SK-N-SH (cell line): ENCODE data around the gene ATL2. TPM values are rescaled to one million over a fixed set of nuclear protein-coding genes. Genes with fewer than 3 reads are reported as not detected.
"Not testable (repeated sequence)": the region's sequence is repeated elsewhere in the genome, so short reads cannot be mapped to it uniquely, and the experiment has no call there.

Experiments
- CTCF ChIA-PET: fragments of 300-600, 350-600 bp; formaldehyde crosslinking; extraction: SDS; loops from one replicate; lab custom pipeline; 2021; lab: Yijun Ruan, JAX
- POLR2A ChIA-PET: fragments of 350-600 bp; sonication (Branson Sonifier 250); formaldehyde crosslinking; extraction: SDS; loops from one replicate; lab custom pipeline; 2020; ENCODE audit warnings: antibody characterized with exemption, inconsistent platforms; lab: Yijun Ruan, JAX
- DNase-seq: peaks from one replicate; pipeline ENCODE4 v3.0.0; 2012
- H2AFZ ChIP-seq: fragments of 200-600 bp; sonication (generic); 2 replicates; pipeline ENCODE4 v1.8.1; 2016; ENCODE audit warnings: antibody characterized with exemption, mild to moderate bottlenecking, low read depth
- H3F3A ChIP-seq: fragments of 200-600 bp; sonication (generic); replicated peaks from 2 replicates; pipeline ENCODE3; 2016; ENCODE audit warnings: antibody characterized with exemption, mild to moderate bottlenecking; ENCODE audit not compliant: insufficient read depth
- H3K27ac ChIP-seq, 2 experiments: fragments of 200-500 bp in 1 of 2; fragments of 200-600 bp in 1 of 2; sonication (Bioruptor generic) in 1 of 2; sonication (generic), shearing (Covaris generic) in 1 of 2; 2 replicates each; pipeline versions ENCODE4 v1.5.1 to v1.6.1; 2014 to 2016; ENCODE audit warnings: low read depth in 2 of 2, inconsistent platforms in 1 of 2, low read length in 1 of 2, mild to moderate bottlenecking in 1 of 2, mixed read lengths in 1 of 2
- H3K27me3 ChIP-seq: fragments of 200-600 bp; sonication (generic), shearing (Covaris generic); 2 replicates; pipeline ENCODE4 v1.6.1; 2016; ENCODE audit warnings: mixed run types; ENCODE audit not compliant: insufficient read depth
- H3K36me3 ChIP-seq, 2 experiments: fragments of 200-500 bp in 1 of 2; fragments of 200-600 bp in 1 of 2; sonication (Bioruptor generic) in 1 of 2; sonication (generic) in 1 of 2; replicated peaks in 1 of 2; 2 replicates each; pipeline versions ENCODE3 to v1.5.1; 2014 to 2016; ENCODE audit warnings: low read length in 1 of 2, mild to moderate bottlenecking in 1 of 2; ENCODE audit not compliant: insufficient read depth in 2 of 2, control insufficient read depth in 1 of 2
- H3K4me1 ChIP-seq, 2 experiments: fragments of 200-500 bp in 1 of 2; fragments of 200-600 bp in 1 of 2; sonication (Bioruptor generic) in 1 of 2; sonication (generic), shearing (Covaris generic) in 1 of 2; 2 replicates each; pipeline versions ENCODE4 v1.5.1 to v1.6.1; 2014 to 2016; ENCODE audit warnings: low read depth in 1 of 2, low read length in 1 of 2, mixed run types in 1 of 2; ENCODE audit not compliant: insufficient read depth in 2 of 2, control insufficient read depth in 1 of 2
- H3K4me2 ChIP-seq: fragments of 200-600 bp; sonication (generic), shearing (Covaris generic); 2 replicates; pipeline ENCODE4 v1.6.1; 2017; ENCODE audit warnings: mixed run types
- H3K4me3 ChIP-seq, 2 experiments: fragments of 200-500 bp in 1 of 2; fragments of 200-600 bp in 1 of 2; sonication (Bioruptor generic) in 1 of 2; sonication (generic), shearing (Covaris generic) in 1 of 2; 2 replicates each; pipeline versions ENCODE4 v1.5.1 to v1.8.1; 2014 to 2016; ENCODE audit warnings: low read depth in 2 of 2, inconsistent platforms in 1 of 2, low read length in 1 of 2, mild to moderate bottlenecking in 1 of 2, mixed read lengths in 1 of 2, moderate library complexity in 1 of 2
- H3K79me2 ChIP-seq: fragments of 200-600 bp; sonication (generic); 2 replicates; pipeline ENCODE4 v1.8.1; 2017; ENCODE audit warnings: mild to moderate bottlenecking; ENCODE audit not compliant: insufficient read depth
- H3K9ac ChIP-seq: fragments of 200-600 bp; sonication (generic); 2 replicates; pipeline ENCODE4 v1.6.1; 2017; ENCODE audit warnings: mixed run types
- H3K9me2 ChIP-seq: fragments of 200-600 bp; sonication (generic); 2 replicates; pipeline ENCODE4 v1.6.1; 2017; ENCODE audit warnings: mixed run types
- H3K9me3 ChIP-seq: fragments of 200-600 bp; sonication (generic); 2 replicates; pipeline ENCODE4 v1.6.1; 2017; ENCODE audit warnings: mixed run types, mild to moderate bottlenecking, moderate library complexity
- H4K20me1 ChIP-seq: fragments of 200-600 bp; sonication (generic); 2 replicates; pipeline ENCODE4 v1.6.1; 2017; ENCODE audit warnings: mild to moderate bottlenecking, mixed run types; ENCODE audit not compliant: insufficient read depth
- CHD2 ChIP-seq: fragments of 150-350 bp; IDR thresholded peaks from 2 replicates; pipeline ENCODE4 v1.6.1; 2018; ENCODE audit warnings: low read length; ENCODE audit not compliant: partially characterized antibody
- GATA2 ChIP-seq: sonication (generic); formaldehyde crosslinking; IDR thresholded peaks from 2 replicates; pipeline ENCODE4 v1.5.0; 2020; ENCODE audit warnings: mild to moderate bottlenecking, missing genetic modification reagents
- JUND ChIP-seq: IDR thresholded peaks from 2 replicates; pipeline ENCODE4 v1.4.0; 2012
- MAX ChIP-seq: IDR thresholded peaks from 2 replicates; pipeline ENCODE4 v1.4.0; 2012; ENCODE audit warnings: low read depth
- MEF2A ChIP-seq: IDR thresholded peaks from 2 replicates; pipeline ENCODE4 v1.4.0; 2012; ENCODE audit warnings: low read depth, borderline replicate concordance
- NRF1 ChIP-seq: IDR thresholded peaks from 2 replicates; pipeline ENCODE4 v1.6.1; 2012; ENCODE audit warnings: low read depth, mild to moderate bottlenecking, low read length
- REST ChIP-seq: IDR thresholded peaks from 2 replicates; pipeline ENCODE4 v1.6.1; 2012; ENCODE audit warnings: mild to moderate bottlenecking, low read depth, low read length, moderate library complexity
- RXRA ChIP-seq: IDR thresholded peaks from 2 replicates; pipeline ENCODE4 v1.4.0; 2012; ENCODE audit warnings: low read depth, mild to moderate bottlenecking, borderline replicate concordance
- TAF1 ChIP-seq: IDR thresholded peaks from 2 replicates; pipeline ENCODE4 v1.6.1; 2012; ENCODE audit warnings: low read depth, mild to moderate bottlenecking, low read length, moderate library complexity, borderline replicate concordance
- TEAD4 ChIP-seq: IDR thresholded peaks from 2 replicates; pipeline ENCODE4 v1.4.0; 2012; ENCODE audit warnings: mild to moderate bottlenecking, borderline replicate concordance; ENCODE audit not compliant: insufficient read depth
- USF1 ChIP-seq: IDR thresholded peaks from 2 replicates; pipeline ENCODE4 v1.4.0; 2012; ENCODE audit warnings: low read depth, borderline replicate concordance
- WGBS: methylation state at CpG from one replicate; pipeline ENCODE4 v1.1.6; 2017; ENCODE audit warnings: low lambda C conversion rate; 5-methylcytosine and 5-hydroxymethylcytosine counted together
- polyA plus RNA-seq, 3 experiments: library from polyadenylated mRNA; depleted of rRNA; stranded (reverse); fragments of >200 nt; gene quantifications; 2 replicates each; pipeline ENCODE4 v1.2.3, GENCODE V29; 2012
- TF ChIP-seq, protein P1 (sequence below): IDR thresholded peaks from 2 replicates; pipeline ENCODE4 v1.4.0; 2012; ENCODE audit warnings: low read depth, borderline replicate concordance

ATL2 gene
- polyA plus RNA-seq, 1 of the 3 experiments (the other 2 are of a cell fraction) = 55.8 TPM

DNA sequence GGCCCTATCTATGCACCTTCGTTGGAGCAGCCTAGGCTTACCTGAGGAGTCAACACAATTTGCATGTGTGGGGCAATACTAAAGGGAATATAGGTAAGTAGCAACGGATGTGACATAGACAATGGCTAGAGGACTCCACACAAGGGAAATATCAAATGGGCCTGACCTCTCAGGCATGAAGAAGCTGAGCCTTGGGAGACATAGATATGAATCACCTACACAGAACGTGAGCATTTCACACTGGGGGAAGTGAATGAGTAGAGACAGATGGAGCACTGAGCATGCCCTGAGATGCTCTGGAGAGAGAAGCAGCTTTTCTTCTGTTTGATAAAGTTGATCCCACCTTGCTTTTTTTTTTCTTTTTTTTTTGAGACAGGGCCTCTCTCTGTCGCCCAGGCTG is 97.9 kb downstream of the ATL2 start:
- WGBS = 59% methylated on average over 4 of the region's 4 CpGs
- ChIA-PET POLR2A (interaction anchor here (0.6 kb wide), 2 partner anchors 213 to 876 kb away, joined by 3 to 5 read pairs; no protein-coding TSS in a partner anchor), CTCF (interaction anchor here (0.7 to 1.7 kb wide), 7 partner anchors 36 to 402 kb away, joined by 3 to 7 read pairs (median 3); no protein-coding TSS in a partner anchor)
- Histone ChIP-seq H3K27ac (no peak overlapping the region), H3K36me3 (no peaks in the 10 kb centered on the region), H3K4me1 (no peaks in the 10 kb centered on the region; a peak in 1 of 4 replicates), H3K4me3 (no peak overlapping the region), H3K9ac (no peak overlapping the region), H3K79me2 (no peaks in the 10 kb centered on the region), H3K9me3 (no peaks in the 10 kb centered on the region), H3F3A (no peaks in the 10 kb centered on the region), H4K20me1 (no peaks in the 10 kb centered on the region), H2AFZ (no peak overlapping the region), H3K9me2 (no peaks in the 10 kb centered on the region), H3K4me2 (no peak overlapping the region), H3K27me3 (no peaks in the 10 kb centered on the region)
- TF ChIP-seq MEF2A = no peak
- TF ChIP-seq MAX = no peak
- no peak for TF ChIP-seq JUND
- TF ChIP-seq NRF1 = no peak
- TF ChIP-seq GATA2 = no peak
- TF ChIP-seq, protein P1, sequence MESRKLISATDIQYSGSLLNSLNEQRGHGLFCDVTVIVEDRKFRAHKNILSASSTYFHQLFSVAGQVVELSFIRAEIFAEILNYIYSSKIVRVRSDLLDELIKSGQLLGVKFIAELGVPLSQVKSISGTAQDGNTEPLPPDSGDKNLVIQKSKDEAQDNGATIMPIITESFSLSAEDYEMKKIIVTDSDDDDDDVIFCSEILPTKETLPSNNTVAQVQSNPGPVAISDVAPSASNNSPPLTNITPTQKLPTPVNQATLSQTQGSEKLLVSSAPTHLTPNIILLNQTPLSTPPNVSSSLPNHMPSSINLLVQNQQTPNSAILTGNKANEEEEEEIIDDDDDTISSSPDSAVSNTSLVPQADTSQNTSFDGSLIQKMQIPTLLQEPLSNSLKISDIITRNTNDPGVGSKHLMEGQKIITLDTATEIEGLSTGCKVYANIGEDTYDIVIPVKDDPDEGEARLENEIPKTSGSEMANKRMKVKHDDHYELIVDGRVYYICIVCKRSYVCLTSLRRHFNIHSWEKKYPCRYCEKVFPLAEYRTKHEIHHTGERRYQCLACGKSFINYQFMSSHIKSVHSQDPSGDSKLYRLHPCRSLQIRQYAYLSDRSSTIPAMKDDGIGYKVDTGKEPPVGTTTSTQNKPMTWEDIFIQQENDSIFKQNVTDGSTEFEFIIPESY = no peak
- DNase-seq = no peak

GRCh38 chr2:38278117-38278438 is 99.0 kb downstream of the ATL2 start:
- H3K4me1 ChIP-seq, H3K9me2 ChIP-seq, DNase-seq, H3K4me3 ChIP-seq, H3F3A ChIP-seq, H4K20me1 ChIP-seq, H3K9ac ChIP-seq, H3K79me2 ChIP-seq, H3K9me3 ChIP-seq, H3K27me3 ChIP-seq, H3K36me3 ChIP-seq, H3K4me2 ChIP-seq, H3K27ac ChIP-seq, H2AFZ ChIP-seq, POLR2A ChIA-PET: not testable (repeated sequence)
- CTCF ChIA-PET = interaction anchor here (0.9 to 6.2 kb wide), 3 partner anchors 202 to 882 kb away, joined by 6 to 94 read pairs (median 59); partner anchors contain the start of gene CYP1B1
- WGBS = 83% methylated on average over 8 of the region's 9 CpGs

DNA sequence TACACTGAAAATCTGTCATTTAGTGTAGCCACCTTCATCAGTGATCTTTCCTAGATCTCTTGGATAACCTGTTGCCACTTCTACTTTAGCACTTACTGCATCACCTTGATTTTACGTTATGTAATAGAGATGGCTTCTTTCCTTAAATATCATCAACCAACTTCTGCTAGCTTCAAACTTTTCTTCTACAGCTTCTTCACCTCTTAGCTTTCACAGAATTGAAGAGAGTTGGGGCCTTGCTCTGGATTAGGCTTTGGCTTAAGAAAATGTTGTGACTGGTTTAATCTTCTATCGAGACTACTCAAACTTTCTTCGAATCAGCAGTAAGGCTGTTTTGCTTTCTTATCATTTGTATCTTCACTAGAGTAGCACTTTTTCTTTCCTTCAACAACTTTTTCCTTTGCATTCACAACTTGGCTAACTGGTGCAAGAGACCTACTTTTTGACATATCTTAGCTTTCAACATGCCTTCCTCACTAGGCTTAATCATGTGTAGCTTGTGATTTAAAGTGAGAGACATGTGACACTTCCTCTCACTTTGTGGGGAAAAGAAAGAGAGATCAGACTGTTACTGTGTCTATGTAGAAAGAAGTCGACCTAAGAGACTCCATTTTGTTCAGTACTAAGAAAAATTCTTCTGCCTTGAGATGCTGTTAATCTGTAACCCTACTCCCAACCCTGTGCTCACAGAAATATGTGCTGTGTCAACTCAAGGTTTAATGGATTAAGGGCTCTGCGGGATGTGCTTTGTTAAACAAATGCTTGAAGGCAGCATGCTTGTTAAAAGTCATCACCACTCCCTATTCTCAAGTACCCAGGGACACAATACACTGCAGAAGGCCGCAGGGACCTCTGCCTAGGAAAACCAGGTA is 99.6 kb downstream of the ATL2 start:
- ChIA-PET CTCF (interaction anchor here (0.9 to 6.2 kb wide), 6 partner anchors 99 to 882 kb away, joined by 3 to 94 read pairs (median 14); partner anchors contain the start of genes ATL2 and CYP1B1), POLR2A (no interaction called here)
- no peaks in the 10 kb centered on the region for H3K9me3 ChIP-seq
- no peak for TF ChIP-seq REST
- TF ChIP-seq CHD2 = no peak
- no peak for TF ChIP-seq USF1
- no peak for TF ChIP-seq TAF1
- no peak for TF ChIP-seq RXRA
- TF ChIP-seq GATA2 = no peak
- TF ChIP-seq TEAD4 = no peak
- no peak for TF ChIP-seq MEF2A
- no peak for TF ChIP-seq MAX

More for the DNA sequence above, 99.6 kb downstream of the ATL2 start:
- no peak overlapping the region for H3K27ac ChIP-seq
- H3K4me3 ChIP-seq = no peak overlapping the region
- H3K4me1 ChIP-seq = no peaks in the 10 kb centered on the region; a peak in 1 of 4 replicates
- DNase-seq = no peak
- H3K9me2 ChIP-seq = no peaks in the 10 kb centered on the region
- H2AFZ ChIP-seq = no peak overlapping the region
- no peak overlapping the region for H3K9ac ChIP-seq
- no peaks in the 10 kb centered on the region for H4K20me1 ChIP-seq
- no peaks in the 10 kb centered on the region for H3K79me2 ChIP-seq
- H3F3A ChIP-seq = no peaks in the 10 kb centered on the region
- WGBS = 66% methylated on average over 6 of the region's 6 CpGs
- no peaks in the 10 kb centered on the region for H3K27me3 ChIP-seq
- H3K36me3 ChIP-seq = no peaks in the 10 kb centered on the region
- no peak overlapping the region for H3K4me2 ChIP-seq
